ENCODE results near the gene TSSC4. TPM values are rescaled to one million over a fixed set of nuclear protein-coding genes. Genes with fewer than 3 reads are reported as not detected.

TSSC4 gene
- total RNA-seq, 2 donors from 2014 or later = 50.6 to 52.2 TPM

DNA sequence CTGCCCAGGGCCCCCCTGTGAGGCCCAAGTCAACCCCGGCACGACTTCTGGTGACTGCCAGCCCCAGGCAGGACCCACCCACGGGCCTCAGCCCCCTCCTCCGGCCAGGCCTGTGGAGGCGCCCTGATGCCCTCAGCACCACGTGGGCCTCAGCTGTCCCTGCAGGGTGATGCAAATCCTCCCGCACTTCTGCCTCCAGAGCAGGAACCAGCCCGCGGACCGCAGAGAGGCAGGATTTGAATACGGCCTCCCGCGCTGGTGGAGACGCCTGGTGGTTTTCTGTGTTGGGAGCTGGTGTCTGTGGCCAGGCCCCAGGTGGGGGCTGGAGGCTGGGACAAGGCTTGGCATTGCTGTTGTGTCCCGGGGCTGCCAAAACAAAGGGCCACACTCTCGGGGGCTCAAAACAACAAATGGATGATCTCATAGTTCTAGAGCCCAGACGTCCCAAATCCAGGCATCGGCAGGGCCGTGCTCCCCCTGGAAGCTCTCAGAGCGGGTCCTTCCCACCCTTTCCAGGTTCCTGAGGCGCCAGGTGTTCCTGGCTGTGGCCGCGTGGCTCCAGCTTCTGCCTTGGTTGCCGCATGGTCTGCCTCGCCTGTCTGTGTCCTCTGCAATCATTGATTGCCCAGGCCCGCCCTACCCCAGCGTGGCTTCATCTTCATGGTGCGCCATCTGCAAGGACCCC is 24.4 kb downstream of the TSSC4 start:
- H3K9me3 Mint-ChIP-seq = no peaks in the 10 kb centered on the region
- H3K27ac Mint-ChIP-seq = no peak overlapping the region
- no peaks in the 10 kb centered on the region for H3K36me3 Mint-ChIP-seq (ENCODE audit: insufficient read depth in 2 of 2)
- H3K4me3 Mint-ChIP-seq = no peak overlapping the region
- H3K27me3 Mint-ChIP-seq (ENCODE audit: low read depth) = no peaks in the 10 kb centered on the region
- DNase-seq (no peak), ATAC-seq (replicated peaks in 1 of 2) (no peak)
- no peaks in the 10 kb centered on the region for H3K4me1 Mint-ChIP-seq (ENCODE audit: low read depth)

DNA sequence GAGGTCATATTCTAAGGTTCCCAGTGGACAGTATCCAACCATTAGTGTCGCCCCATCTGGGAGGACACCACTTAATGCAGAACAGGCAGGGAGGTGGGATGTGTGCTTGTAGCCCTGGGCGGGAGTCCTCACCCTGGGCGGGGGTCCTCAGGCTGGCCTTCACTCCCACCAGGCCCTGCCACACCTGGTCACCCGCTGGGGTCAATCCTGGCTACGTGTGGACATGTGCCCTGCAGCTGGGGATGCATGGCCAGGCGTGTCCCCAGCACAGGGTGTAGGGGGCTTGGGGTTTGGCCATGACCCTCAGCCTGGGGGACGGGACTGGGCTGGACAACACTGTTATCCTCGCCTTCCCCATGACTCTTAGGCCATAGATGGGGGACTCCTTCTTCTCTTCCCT is 25.0 kb downstream of the TSSC4 start:
- Mint-ChIP-seq H3K27me3 (ENCODE audit: low read depth) (no peaks in the 10 kb centered on the region), H3K4me1 (ENCODE audit: low read depth) (no peaks in the 10 kb centered on the region), H3K4me3 (no peak overlapping the region), H3K27ac (no peak overlapping the region), H3K9me3 (no peaks in the 10 kb centered on the region), H3K36me3 (ENCODE audit: insufficient read depth in 2 of 2) (no peaks in the 10 kb centered on the region)
- ATAC-seq (replicated peaks in 1 of 2) (no peak), DNase-seq (no peak)

DNA sequence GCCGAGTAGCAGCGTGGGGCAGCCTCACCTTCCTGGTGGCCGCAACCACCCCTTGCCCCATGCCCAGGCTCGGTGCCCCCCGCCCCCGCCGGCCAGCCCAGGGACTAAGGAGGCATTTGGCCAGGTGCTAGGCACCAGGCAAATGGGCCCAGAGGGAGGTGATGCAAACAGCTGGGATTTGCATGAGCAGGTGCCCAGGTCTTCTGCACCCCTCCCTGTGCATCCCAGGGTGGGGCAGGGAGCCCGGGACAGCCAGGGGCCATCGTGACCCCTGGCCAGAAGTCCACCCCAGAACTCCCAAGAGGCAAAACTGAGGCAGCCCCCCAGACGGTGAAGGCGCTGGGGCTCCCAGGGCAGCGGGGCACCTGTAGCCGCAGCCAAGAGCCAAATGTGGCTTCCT is 25.7 kb downstream of the TSSC4 start:
- H3K4me1 Mint-ChIP-seq (ENCODE audit: low read depth) = no peaks in the 10 kb centered on the region
- ATAC-seq (replicated peaks in 1 of 2) (no peak), DNase-seq (no peak)
- no peaks in the 10 kb centered on the region for H3K36me3 Mint-ChIP-seq (ENCODE audit: insufficient read depth in 2 of 2)
- no peak overlapping the region for H3K4me3 Mint-ChIP-seq
- H3K9me3 Mint-ChIP-seq = peaks cover 2% of the 10 kb centered on the region in 2 donors
- no peaks in the 10 kb centered on the region for H3K27me3 Mint-ChIP-seq (ENCODE audit: low read depth)
- H3K27ac Mint-ChIP-seq = no peak overlapping the region

DNA sequence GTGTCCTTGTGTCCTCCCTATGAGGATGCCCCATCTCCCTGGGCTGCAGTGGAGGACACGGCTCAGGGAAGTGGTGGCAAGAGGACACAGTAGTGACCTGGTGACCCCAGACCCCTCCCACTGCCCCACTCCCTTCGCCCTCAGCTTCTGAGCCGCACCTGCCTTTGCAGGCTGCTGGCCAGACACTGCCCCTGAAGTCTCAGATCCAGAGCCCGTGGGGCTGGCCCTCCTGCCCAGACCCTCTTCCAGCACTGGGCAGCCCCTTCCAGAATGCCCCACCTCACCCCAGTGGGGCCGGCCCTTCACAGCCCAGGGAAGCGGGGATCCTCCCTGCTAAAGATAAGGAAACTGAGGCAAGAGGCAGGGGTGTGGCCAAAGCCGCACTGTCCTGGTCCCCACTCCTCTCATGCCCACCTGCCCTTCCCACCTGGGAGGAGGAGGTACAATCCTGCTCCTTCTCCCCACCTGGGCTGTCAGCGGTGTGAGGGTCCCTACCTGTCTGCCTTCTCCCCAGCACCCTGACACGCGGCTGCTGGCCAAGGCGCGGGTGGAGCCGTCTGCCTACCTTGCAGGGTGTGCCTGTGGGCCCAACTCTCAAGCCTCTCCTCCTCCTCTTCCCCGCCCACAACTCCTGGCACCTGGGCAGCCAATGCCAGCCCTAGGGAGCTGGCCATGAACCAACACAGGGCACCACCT is 26.4 kb downstream of the TSSC4 start:
- H3K27me3 Mint-ChIP-seq (ENCODE audit: low read depth) = no peaks in the 10 kb centered on the region
- ATAC-seq (replicated peaks in 1 of 2) (no peak), DNase-seq (no peak)
- no peaks in the 10 kb centered on the region for H3K4me1 Mint-ChIP-seq (ENCODE audit: low read depth)
- H3K36me3 Mint-ChIP-seq (ENCODE audit: insufficient read depth in 2 of 2) = no peaks in the 10 kb centered on the region
- no peak overlapping the region for H3K4me3 Mint-ChIP-seq
- peaks cover 2% of the 10 kb centered on the region in 2 donors for H3K9me3 Mint-ChIP-seq
- H3K27ac Mint-ChIP-seq = no peak overlapping the region

DNA sequence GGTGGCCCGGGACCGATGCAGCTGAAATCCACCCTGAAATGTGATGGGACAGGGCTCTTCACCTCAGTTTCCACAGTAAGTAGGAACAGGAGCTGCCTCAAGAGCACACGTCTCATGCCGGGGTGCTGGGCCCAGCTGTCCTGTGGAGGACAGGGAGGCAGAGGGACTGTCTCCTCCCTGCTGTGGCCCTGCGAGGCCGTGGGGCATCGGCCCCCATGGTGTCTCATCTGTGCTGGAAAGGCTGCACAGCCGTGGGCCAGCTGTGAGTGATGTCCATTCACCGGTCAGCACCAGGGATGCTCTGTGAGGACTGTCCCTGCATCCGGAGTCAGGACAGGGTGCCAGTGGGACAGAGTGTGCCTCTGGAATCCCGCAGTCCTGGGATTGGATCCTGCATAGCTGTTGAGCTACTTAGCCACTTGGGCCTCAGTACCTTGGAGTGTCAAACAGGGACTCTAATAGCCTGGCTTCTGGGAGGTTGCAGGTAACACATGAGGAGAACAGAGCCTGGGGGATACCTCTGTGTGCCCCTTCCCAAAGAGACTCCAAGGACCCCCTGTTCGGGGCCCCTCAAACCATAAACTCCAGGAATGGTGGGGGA is 27.3 kb downstream of the TSSC4 start:
- H3K36me3 Mint-ChIP-seq (ENCODE audit: insufficient read depth in 2 of 2) = no peaks in the 10 kb centered on the region
- no peak overlapping the region for H3K4me3 Mint-ChIP-seq
- H3K9me3 Mint-ChIP-seq = peaks cover 2% of the 10 kb centered on the region in 2 donors
- no peak overlapping the region for H3K27ac Mint-ChIP-seq
- no peaks in the 10 kb centered on the region for H3K27me3 Mint-ChIP-seq (ENCODE audit: low read depth)
- DNase-seq (no peak), ATAC-seq (replicated peaks in 1 of 2) (peak; percentile 20 to 27)
- H3K4me1 Mint-ChIP-seq (ENCODE audit: low read depth) = no peaks in the 10 kb centered on the region

DNA sequence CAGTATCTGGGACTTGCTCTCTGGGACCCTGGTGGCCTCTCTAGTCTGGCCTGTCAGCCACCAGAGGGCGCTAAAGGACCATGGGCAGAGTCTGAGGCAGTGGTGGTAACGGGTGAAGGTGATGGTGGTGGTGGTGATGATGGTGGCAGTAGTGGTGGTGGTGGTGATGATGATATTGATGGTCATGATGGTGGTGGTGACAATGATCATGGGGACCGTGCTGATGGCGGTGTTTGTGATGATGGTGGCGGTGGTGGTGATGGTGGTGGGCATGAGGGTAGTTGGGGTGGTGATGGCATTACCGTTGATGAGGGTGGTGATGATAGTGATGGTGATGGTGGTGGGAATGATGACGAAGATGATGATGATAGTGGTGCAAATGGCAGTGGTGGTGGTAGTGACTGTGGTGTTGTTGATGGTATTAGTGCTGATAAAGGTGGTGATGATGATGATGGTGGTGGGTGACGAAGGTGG is 27.8 kb downstream of the TSSC4 start:
- H3K27me3 Mint-ChIP-seq (ENCODE audit: low read depth) = no peaks in the 10 kb centered on the region
- peak; percentile 85 to 90 for DNase-seq
- no peaks in the 10 kb centered on the region for H3K4me1 Mint-ChIP-seq (ENCODE audit: low read depth)
- no peak overlapping the region for H3K4me3 Mint-ChIP-seq
- no peak overlapping the region for H3K27ac Mint-ChIP-seq
- H3K9me3 Mint-ChIP-seq = peaks cover 2% of the 10 kb centered on the region in 2 donors
- peak; percentile 88 to 92 for ATAC-seq (replicated peaks in 1 of 2)
- no peaks in the 10 kb centered on the region for H3K36me3 Mint-ChIP-seq (ENCODE audit: insufficient read depth in 2 of 2)

DNA sequence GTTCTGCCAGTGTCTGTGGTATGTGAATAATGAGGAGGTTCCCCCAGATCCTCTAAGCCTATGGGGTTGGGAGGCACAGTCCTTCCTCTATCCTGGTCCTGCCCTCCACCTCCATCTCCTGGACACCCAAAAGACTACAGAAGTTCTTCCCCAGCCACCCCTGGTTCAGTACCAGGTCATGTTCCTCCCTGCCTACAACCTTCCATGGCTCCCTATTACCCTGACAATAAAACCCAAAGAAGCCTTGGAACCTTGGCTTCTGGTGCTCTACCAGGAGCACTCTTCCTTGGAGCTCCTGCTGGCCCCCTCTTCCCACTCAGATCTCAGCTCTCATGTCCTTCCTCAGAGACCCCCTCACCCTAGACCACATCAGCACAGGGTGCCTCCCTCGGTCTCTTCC is 30.8 kb downstream of the TSSC4 start:
- no peaks in the 10 kb centered on the region for H3K4me1 Mint-ChIP-seq (ENCODE audit: low read depth)
- H3K36me3 Mint-ChIP-seq (ENCODE audit: insufficient read depth in 2 of 2) = no peaks in the 10 kb centered on the region
- no peaks in the 10 kb centered on the region for H3K27me3 Mint-ChIP-seq (ENCODE audit: low read depth)
- H3K9me3 Mint-ChIP-seq = peaks cover 2% of the 10 kb centered on the region in 2 donors
- H3K27ac Mint-ChIP-seq = no peak overlapping the region
- ATAC-seq (replicated peaks in 1 of 2) (no peak), DNase-seq (no peak)
- no peak overlapping the region for H3K4me3 Mint-ChIP-seq

DNA sequence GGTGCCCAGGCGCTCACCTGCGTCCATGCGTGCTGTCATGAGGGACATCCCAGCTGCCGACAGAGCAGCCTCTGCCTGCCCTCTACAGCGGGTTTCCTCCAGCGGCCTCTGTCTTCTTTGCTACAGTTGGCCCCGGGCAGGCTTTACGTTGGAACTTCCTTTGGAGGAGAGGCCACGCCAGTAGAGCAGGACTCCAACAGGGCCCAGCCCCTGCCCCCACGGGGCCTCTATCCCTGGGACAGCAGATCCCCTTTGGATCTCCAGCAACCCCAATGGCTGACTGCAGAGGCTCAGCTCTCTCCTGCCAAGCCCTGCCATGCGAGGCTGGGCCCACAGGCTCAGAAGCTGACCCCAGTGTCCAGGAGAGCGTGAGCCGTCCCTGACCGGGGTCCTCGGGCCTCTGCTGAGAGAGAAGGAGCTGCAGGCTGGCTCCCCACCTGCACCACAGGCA is 31.6 kb downstream of the TSSC4 start:
- Mint-ChIP-seq H3K27ac (no peak overlapping the region), H3K9me3 (peaks cover 2% of the 10 kb centered on the region in 2 donors), H3K27me3 (ENCODE audit: low read depth) (no peaks in the 10 kb centered on the region), H3K4me1 (ENCODE audit: low read depth) (no peaks in the 10 kb centered on the region), H3K4me3 (no peak overlapping the region), H3K36me3 (ENCODE audit: insufficient read depth in 2 of 2) (no peaks in the 10 kb centered on the region)
- ATAC-seq (replicated peaks in 1 of 2) (no peak), DNase-seq (no peak)

DNA sequence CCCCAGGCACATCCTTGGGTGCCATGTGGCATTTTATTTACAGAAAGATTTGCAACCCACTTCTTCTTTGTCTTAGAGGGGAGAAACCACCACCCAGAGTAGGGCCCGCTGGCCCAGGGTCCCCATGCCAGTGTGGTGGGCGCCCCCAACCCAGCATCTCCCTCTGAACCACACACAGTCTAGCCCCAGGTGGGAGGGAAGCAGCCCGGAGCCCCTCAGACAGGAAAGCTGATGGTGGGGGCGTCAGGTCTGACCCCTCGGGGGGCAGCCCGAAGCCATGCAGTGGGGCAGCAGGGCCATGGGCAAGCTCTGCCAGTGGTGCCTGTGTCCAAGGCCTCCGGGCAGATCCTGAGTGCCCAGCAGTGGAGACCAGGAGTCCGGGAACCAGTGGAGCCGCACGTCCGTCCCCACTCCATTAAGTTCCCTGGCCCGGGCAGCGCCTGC is 32.1 kb downstream of the TSSC4 start:
- Mint-ChIP-seq H3K4me1 (ENCODE audit: low read depth) (no peaks in the 10 kb centered on the region), H3K4me3 (no peak overlapping the region), H3K36me3 (ENCODE audit: insufficient read depth in 2 of 2) (no peaks in the 10 kb centered on the region), H3K9me3 (peaks cover 2% of the 10 kb centered on the region in 2 donors), H3K27ac (no peak overlapping the region), H3K27me3 (ENCODE audit: low read depth) (no peaks in the 10 kb centered on the region)
- DNase-seq (no peak), ATAC-seq (replicated peaks in 1 of 2) (no peak)

DNA sequence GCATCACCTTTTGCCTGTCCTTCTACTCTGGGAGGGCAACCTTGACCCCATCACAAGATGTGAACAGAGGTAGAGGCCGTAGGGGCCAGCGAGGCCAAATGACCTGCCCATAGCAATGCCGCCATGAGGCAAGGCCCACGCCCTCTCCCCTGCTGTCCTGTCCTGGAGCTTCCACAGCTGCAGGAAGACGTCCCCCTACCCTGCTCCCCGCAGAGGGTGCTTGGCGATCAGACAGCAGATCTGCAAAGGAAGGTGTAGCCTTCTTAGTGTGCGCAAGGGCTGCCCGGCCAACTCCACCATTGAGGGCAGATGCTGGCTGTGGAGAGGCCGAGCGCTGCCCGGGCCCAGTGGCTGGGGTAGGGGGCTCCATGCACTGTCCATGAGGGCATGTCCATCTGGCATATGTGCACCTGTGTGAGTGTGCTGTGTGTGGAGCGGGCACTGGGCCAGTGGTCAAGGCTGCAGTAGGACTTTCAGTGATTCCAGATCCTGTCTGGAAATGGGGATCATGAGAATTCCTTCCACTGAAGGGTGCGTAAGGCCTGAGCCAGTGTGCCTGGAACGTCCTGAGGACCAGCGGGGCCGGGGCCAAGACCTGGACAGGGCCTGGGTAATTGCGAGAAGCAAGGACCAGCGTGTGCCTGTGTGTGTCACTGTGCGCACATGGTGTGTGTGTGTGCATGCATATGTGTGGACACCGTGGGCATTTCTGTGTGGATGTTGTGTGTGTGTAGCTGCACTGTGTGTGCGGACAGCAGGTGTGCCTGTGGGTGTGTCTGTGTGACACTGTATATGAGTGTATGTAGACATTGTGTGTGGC is 32.8 kb downstream of the TSSC4 start:
- ATAC-seq (replicated peaks in 1 of 2) (no peak), DNase-seq (no peak)
- H3K4me1 Mint-ChIP-seq (ENCODE audit: low read depth) = no peaks in the 10 kb centered on the region
- no peak overlapping the region for H3K4me3 Mint-ChIP-seq
- peaks cover 2% of the 10 kb centered on the region in 2 donors for H3K9me3 Mint-ChIP-seq
- H3K27me3 Mint-ChIP-seq (ENCODE audit: low read depth) = no peaks in the 10 kb centered on the region
- H3K27ac Mint-ChIP-seq = no peak overlapping the region
- no peaks in the 10 kb centered on the region for H3K36me3 Mint-ChIP-seq (ENCODE audit: insufficient read depth in 2 of 2)

DNA sequence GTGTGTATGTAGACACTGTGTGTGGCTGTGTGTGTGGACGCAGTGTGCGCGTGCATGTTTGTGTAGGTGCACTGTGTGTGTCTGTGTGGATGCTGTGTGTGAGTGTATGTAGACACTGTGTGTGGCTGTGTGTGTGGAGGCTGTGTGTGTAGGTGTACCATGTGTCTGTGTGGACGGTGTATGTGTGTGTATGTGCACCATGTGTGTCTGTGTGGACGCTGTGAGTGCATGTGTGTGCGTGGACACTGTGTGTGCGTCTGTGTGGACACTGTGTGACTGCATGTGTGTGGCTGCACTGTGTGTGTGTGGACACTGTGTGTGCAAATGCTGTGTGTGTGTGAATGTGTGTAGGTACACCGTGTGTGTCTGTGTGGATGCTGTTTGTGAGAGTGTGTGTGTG is 33.5 kb downstream of the TSSC4 start:
- Mint-ChIP-seq H3K9me3 (peaks cover 2% of the 10 kb centered on the region in 2 donors), H3K27ac (no peak overlapping the region), H3K4me3 (no peak overlapping the region), H3K27me3 (ENCODE audit: low read depth) (no peaks in the 10 kb centered on the region), H3K4me1 (ENCODE audit: low read depth) (no peaks in the 10 kb centered on the region), H3K36me3 (ENCODE audit: insufficient read depth in 2 of 2) (no peaks in the 10 kb centered on the region)
- DNase-seq (no peak), ATAC-seq (replicated peaks in 1 of 2) (no peak)

DNA sequence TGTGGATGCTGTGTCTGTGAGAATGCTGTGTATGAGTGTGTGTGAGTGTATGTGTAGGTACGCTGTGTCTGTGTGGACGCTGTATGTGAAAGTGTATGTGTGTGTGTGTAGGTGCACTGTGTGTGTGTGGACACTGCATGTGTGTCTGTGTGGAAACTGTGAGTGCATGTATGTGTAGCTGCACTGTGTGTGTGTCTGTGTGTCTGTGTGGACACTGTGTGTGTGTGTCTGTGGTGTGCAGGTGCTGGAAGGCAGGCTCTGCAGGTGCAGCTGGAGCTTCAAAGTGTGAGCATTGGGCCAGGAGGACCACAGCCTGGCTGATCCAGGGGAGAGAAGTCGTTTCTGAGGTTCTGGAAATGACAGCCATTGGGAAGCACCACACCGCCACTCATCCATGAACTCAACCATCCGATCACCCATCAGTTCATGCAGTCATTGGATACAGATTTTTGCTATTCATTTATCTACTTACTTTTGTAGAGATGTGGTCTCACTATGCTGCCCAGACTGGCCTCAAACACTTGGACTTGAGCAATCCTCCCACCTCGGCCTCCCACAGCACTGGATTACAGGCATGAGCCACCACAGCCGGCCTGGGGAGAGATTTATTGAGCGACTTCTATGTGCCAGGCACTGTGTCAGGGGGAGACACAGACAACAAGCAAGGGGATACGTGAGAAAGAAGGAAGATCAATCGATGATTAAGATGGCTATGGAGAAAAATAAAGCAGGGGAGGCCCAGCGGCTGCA is 34.1 kb downstream of the TSSC4 start:
- Mint-ChIP-seq H3K9me3 (peaks cover 2% of the 10 kb centered on the region in 2 donors), H3K4me1 (ENCODE audit: low read depth) (no peaks in the 10 kb centered on the region), H3K27me3 (ENCODE audit: low read depth) (no peaks in the 10 kb centered on the region), H3K27ac (no peak overlapping the region), H3K4me3 (no peak overlapping the region), H3K36me3 (ENCODE audit: insufficient read depth in 2 of 2) (no peaks in the 10 kb centered on the region)
- ATAC-seq (replicated peaks in 1 of 2) (no peak), DNase-seq (no peak)
